T-helper 2 cell treated with Interferon-gamma antibody and Interleukin-4, amounts not matched to agents 5 μg/mL and 100 μg/mL, for 36 hours (primary cell): Measurements from ENCODE around the gene SCAMP4.

ENCODE experiments used
- DNase-seq: peaks from one replicate; pipeline ENCODE4 v3.0.0; 2021; ENCODE audit warnings: low spot score
- H3K27ac Mint-ChIP-seq: one replicate; pipeline ENCODE4 v1.8.0; 2021; ENCODE audit warnings: mild to moderate bottlenecking, mixed read lengths
- H3K27me3 Mint-ChIP-seq: one replicate; pipeline ENCODE4 v1.8.0; 2021; ENCODE audit warnings: low read depth, mixed read lengths
- H3K36me3 Mint-ChIP-seq: one replicate; pipeline ENCODE4 v1.8.0; 2021; ENCODE audit warnings: low read depth, mixed read lengths
- H3K4me1 Mint-ChIP-seq: one replicate; pipeline ENCODE4 v1.8.0; 2021; ENCODE audit warnings: low read depth, mixed read lengths
- H3K4me3 Mint-ChIP-seq: one replicate; pipeline ENCODE4 v1.8.0; 2022; ENCODE audit warnings: mild to moderate bottlenecking, moderate library complexity, mixed read lengths
- H3K9me3 Mint-ChIP-seq: one replicate; pipeline ENCODE4 v1.8.0; 2021; ENCODE audit warnings: mixed read lengths

SCAMP4 gene

GRCh38 chr19:1950640-1951039, 45.4 kb downstream of the SCAMP4 start:
- no peaks in the 10 kb centered on the region for H3K9me3 Mint-ChIP-seq
- DNase-seq: no peak
- H3K27me3 Mint-ChIP-seq: no peaks in the 10 kb centered on the region
- H3K36me3 Mint-ChIP-seq: peaks cover 10% of the 10 kb centered on the region
- H3K4me3 Mint-ChIP-seq: no peak overlapping the region
- H3K4me1 Mint-ChIP-seq: peaks cover 3% of the 10 kb centered on the region
- H3K27ac Mint-ChIP-seq: no peak overlapping the region

GRCh38 chr19:1952635-1953034, 47.4 kb downstream of the SCAMP4 start:
- H3K4me3 Mint-ChIP-seq: no peak overlapping the region

GRCh38 chr19:1953037-1953436, 47.8 kb downstream of the SCAMP4 start:
- no peaks in the 10 kb centered on the region for H3K4me1 Mint-ChIP-seq
- H3K27me3 Mint-ChIP-seq: no peaks in the 10 kb centered on the region
- H3K36me3 Mint-ChIP-seq: peaks cover 7% of the 10 kb centered on the region
- H3K4me3 Mint-ChIP-seq: no peak overlapping the region
- no peaks in the 10 kb centered on the region for H3K9me3 Mint-ChIP-seq
- H3K27ac Mint-ChIP-seq: no peak overlapping the region
- no peak for DNase-seq

More at GRCh38 chr19:1952635-1953034, 47.4 kb downstream of the SCAMP4 start:
- Mint-ChIP-seq H3K4me1 (no peaks in the 10 kb centered on the region), H3K9me3 (no peaks in the 10 kb centered on the region), H3K36me3 (peaks cover 7% of the 10 kb centered on the region), H3K27me3 (no peaks in the 10 kb centered on the region), H3K27ac (no peak overlapping the region)
- DNase-seq: no peak

GRCh38 chr19:1953441-1954094, 48.4 kb downstream of the SCAMP4 start:
- Mint-ChIP-seq H3K27ac (no peak overlapping the region), H3K4me1 (no peaks in the 10 kb centered on the region), H3K36me3 (peaks cover 7% of the 10 kb centered on the region), H3K27me3 (no peaks in the 10 kb centered on the region), H3K9me3 (no peaks in the 10 kb centered on the region), H3K4me3 (no peak overlapping the region)
- DNase-seq: no peak

GRCh38 chr19:1954532-1954933, 49.3 kb downstream of the SCAMP4 start:
- H3K27ac Mint-ChIP-seq: no peak overlapping the region
- H3K4me1 Mint-ChIP-seq: no peaks in the 10 kb centered on the region
- no peak for DNase-seq
- H3K4me3 Mint-ChIP-seq: no peak overlapping the region
- peaks cover 3% of the 10 kb centered on the region for H3K36me3 Mint-ChIP-seq
- H3K27me3 Mint-ChIP-seq: no peaks in the 10 kb centered on the region
- H3K9me3 Mint-ChIP-seq: no peaks in the 10 kb centered on the region

- Mint-ChIP-seq H3K9me3 (no peaks in the 10 kb centered on the region), H3K27me3 (no peaks in the 10 kb centered on the region), H3K27ac (no peak overlapping the region), H3K4me1 (no peaks in the 10 kb centered on the region), H3K4me3 (no peak overlapping the region), H3K36me3 (peaks cover under 1% of the 10 kb centered on the region)
- no peak for DNase-seq
Observed at GRCh38 chr19:1955171-1956121, 50.2 kb downstream of the SCAMP4 start.

GRCh38 chr19:1956122-1956494, 50.9 kb downstream of the SCAMP4 start:
- no peak for DNase-seq
- Mint-ChIP-seq H3K9me3 (no peaks in the 10 kb centered on the region), H3K4me3 (no peak overlapping the region), H3K27ac (no peak overlapping the region), H3K27me3 (no peaks in the 10 kb centered on the region), H3K4me1 (no peaks in the 10 kb centered on the region), H3K36me3 (no peaks in the 10 kb centered on the region)

GRCh38 chr19:1956868-1957492, 51.8 kb downstream of the SCAMP4 start:
- no peaks in the 10 kb centered on the region for H3K4me1 Mint-ChIP-seq
- H3K27ac Mint-ChIP-seq: no peak overlapping the region
- no peak overlapping the region for H3K4me3 Mint-ChIP-seq
- H3K36me3 Mint-ChIP-seq: no peaks in the 10 kb centered on the region
- no peaks in the 10 kb centered on the region for H3K9me3 Mint-ChIP-seq
- no peaks in the 10 kb centered on the region for H3K27me3 Mint-ChIP-seq
- DNase-seq: no peak

GRCh38 chr19:1957562-1958248, 52.5 kb downstream of the SCAMP4 start:
- DNase-seq: no peak
- Mint-ChIP-seq H3K27me3 (no peaks in the 10 kb centered on the region), H3K4me3 (no peak overlapping the region), H3K27ac (no peak overlapping the region), H3K36me3 (no peaks in the 10 kb centered on the region), H3K9me3 (no peaks in the 10 kb centered on the region), H3K4me1 (no peaks in the 10 kb centered on the region)

GRCh38 chr19:1959928-1960589, 54.9 kb downstream of the SCAMP4 start:
- H3K4me3 Mint-ChIP-seq: no peak overlapping the region

GRCh38 chr19:1961000-1961883, 56.0 kb downstream of the SCAMP4 start:
- Mint-ChIP-seq H3K36me3 (peaks cover 3% of the 10 kb centered on the region), H3K27me3 (no peaks in the 10 kb centered on the region), H3K4me1 (peaks cover 4% of the 10 kb centered on the region), H3K27ac (no peak overlapping the region), H3K4me3 (no peak overlapping the region), H3K9me3 (no peaks in the 10 kb centered on the region)
- DNase-seq: no peak

More at GRCh38 chr19:1959928-1960589, 54.9 kb downstream of the SCAMP4 start:
- Mint-ChIP-seq H3K4me1 (no peaks in the 10 kb centered on the region), H3K9me3 (no peaks in the 10 kb centered on the region), H3K27me3 (no peaks in the 10 kb centered on the region), H3K27ac (no peak overlapping the region), H3K36me3 (no peaks in the 10 kb centered on the region)
- no peak for DNase-seq

GRCh38 chr19:1962674-1963073, 57.5 kb downstream of the SCAMP4 start:
- Mint-ChIP-seq H3K36me3 (peaks cover 4% of the 10 kb centered on the region), H3K27ac (no peak overlapping the region), H3K4me3 (no peak overlapping the region), H3K27me3 (no peaks in the 10 kb centered on the region), H3K9me3 (no peaks in the 10 kb centered on the region), H3K4me1 (peaks cover 8% of the 10 kb centered on the region)
- DNase-seq: no peak
